Heart left ventricle (tissue), 16 donors: Measurements from ENCODE around the gene RIC3. TPM values are rescaled to one million over a fixed set of nuclear protein-coding genes. Genes with fewer than 3 reads are reported as not detected.

Experiments
- ATAC-seq, 4 donors: fragments of 200-7000 bp; cut with Tn5 transposase; one replicate each; pipeline ENCODE4 v1.9.1; 2020 to 2022; ENCODE audit warnings: moderate library complexity in 4 of 4, mild to moderate bottlenecking in 3 of 4, moderate number of reproducible peaks in 1 of 4
- DNase-seq, 5 donors: peaks; one replicate each; pipeline ENCODE4 v3.0.0-alpha.2; 2020
- H3K27ac ChIP-seq, 12 donors: fragments of 200-600 bp; sonication (generic) in 4 of 12; one replicate each; pipeline versions ENCODE4 v1.5.0 to v1.8.0; 2016 to 2022; ENCODE audit warnings: mild to moderate bottlenecking in 2 of 12
- H3K27me3 ChIP-seq, 9 donors: fragments of 200-600 bp; sonication (generic) in 2 of 9; one replicate each; pipeline versions ENCODE4 v1.5.1 to v1.8.0; 2016 to 2022; ENCODE audit warnings: mild to moderate bottlenecking in 3 of 9
- H3K36me3 ChIP-seq, 9 donors: fragments of 200-600 bp; sonication (generic) in 2 of 9; one replicate each; pipeline versions ENCODE4 v1.5.0 to v1.8.0; 2018 to 2022; ENCODE audit warnings: mild to moderate bottlenecking in 2 of 9
- H3K4me1 ChIP-seq, 12 donors: fragments of 200-600 bp; sonication (generic) in 4 of 12; one replicate each; pipeline versions ENCODE4 v1.5.0 to v1.8.0; 2016 to 2022; ENCODE audit warnings: mild to moderate bottlenecking in 3 of 12
- H3K4me3 ChIP-seq, 12 donors: fragments of 200-600 bp; sonication (generic) in 4 of 12; one replicate each; pipeline versions ENCODE4 v1.5.0 to v1.8.0; 2017 to 2022; ENCODE audit warnings: mild to moderate bottlenecking in 9 of 12, moderate library complexity in 4 of 12
- H3K9me3 ChIP-seq, 12 donors: fragments of 200-600 bp; sonication (generic) in 4 of 12; one replicate each; pipeline versions ENCODE4 v1.5.0 to v1.8.0; 2016 to 2022; ENCODE audit warnings: mild to moderate bottlenecking in 1 of 12
- POLR2A ChIP-seq, 2 donors: fragments of 450-650 bp; IDR thresholded peaks; one replicate each; pipeline ENCODE4 v1.6.1; 2017; ENCODE audit warnings: antibody characterized with exemption in 2 of 2, mild to moderate bottlenecking in 2 of 2, moderate library complexity in 2 of 2
- WGBS, 4 donors: extraction: QIAGEN DNeasy Blood & Tissue Kit in 2 of 4; methylation state at CpG; one replicate each; pipeline versions ENCODE4 v1.1.5 to v1.1.7; 2013 to 2018; 5-methylcytosine and 5-hydroxymethylcytosine counted together
- intact Hi-C, 10 donors: fragments of 100-400 bp; cut with DNase I; formaldehyde crosslinking; loops; one replicate each; pipeline versions ENCODE4 v1.11.1 to v1.14.2; 2022
- polyA plus RNA-seq, 2 donors: library from polyadenylated mRNA; stranded (reverse); fragments of 200-250 nt; gene quantifications; one replicate each; pipeline ENCODE4 v1.2.3, GENCODE V29; 2013
- total RNA-seq, 9 donors: library from RNA; depleted of rRNA in 2 of 9; stranded (reverse); fragments of >200 nt in 2 of 9; fragmentation: NEBNext Ultra II Directional in 3 of 9; extraction: Animal tissue kit (Norgen Biotek cat#: 25700) in 3 of 9; gene quantifications; one replicate each; pipeline versions ENCODE4 v1.1.0 to v1.2.4, GENCODE V29; 2016 to 2023
- TF ChIP-seq, protein P1 (sequence below), 12 donors: fragments of 200-600 bp; sonication (generic) in 4 of 12; IDR thresholded peaks; one replicate each; pipeline versions ENCODE4 v1.5.0 to v1.8.0; 2018 to 2022; ENCODE audit warnings: antibody characterized with exemption in 12 of 12, mild to moderate bottlenecking in 5 of 12
- donor health status: ischemic (EF 13 %, LVEDD 7.1; RV severe dilation, severe dysfunction).
- donor health status: healthy with polysubstance abuse.
- donor health status: DM: no; HTN: yes; CAD: no.
- donor health status: DM: no; HTN: no; CAD: no.
- donor health status: ischemic (EF 25% LVEDD 6.9; RV normal size, moderate dysfunction).
- donor health status: ischemic (EF 25% LVEDD 5.7; RV mildly dilated, moderate dysfunction).
- donor health status: healthy.
- donor health status: DM: yes; HTN: yes; CAD: no.
- donor health status: ischemic (EF 35%, LVEDD 5.7; RV mildly dilated, moderate dysfunction).
- donor health status: nonischemic (EF 11% LVEDD 7.7; RV severe dilation, severe dysfunction).
- donor health status: DM: yes; HTN: yes; CAD: no.
- donor health status: PGD.
- donor health status: ischemic (EF 29% LVEDD 5.4; RV normal size, mild dysfunction).
- donor health status: nonischemic (EF 23%, LVEDD 6.1; RV moderate dilation, normal function).

The RIC3 gene
- total and polyA plus RNA-seq, 11 donors, result 3.1 to 16.3 (median 10.0) TPM

DNA sequence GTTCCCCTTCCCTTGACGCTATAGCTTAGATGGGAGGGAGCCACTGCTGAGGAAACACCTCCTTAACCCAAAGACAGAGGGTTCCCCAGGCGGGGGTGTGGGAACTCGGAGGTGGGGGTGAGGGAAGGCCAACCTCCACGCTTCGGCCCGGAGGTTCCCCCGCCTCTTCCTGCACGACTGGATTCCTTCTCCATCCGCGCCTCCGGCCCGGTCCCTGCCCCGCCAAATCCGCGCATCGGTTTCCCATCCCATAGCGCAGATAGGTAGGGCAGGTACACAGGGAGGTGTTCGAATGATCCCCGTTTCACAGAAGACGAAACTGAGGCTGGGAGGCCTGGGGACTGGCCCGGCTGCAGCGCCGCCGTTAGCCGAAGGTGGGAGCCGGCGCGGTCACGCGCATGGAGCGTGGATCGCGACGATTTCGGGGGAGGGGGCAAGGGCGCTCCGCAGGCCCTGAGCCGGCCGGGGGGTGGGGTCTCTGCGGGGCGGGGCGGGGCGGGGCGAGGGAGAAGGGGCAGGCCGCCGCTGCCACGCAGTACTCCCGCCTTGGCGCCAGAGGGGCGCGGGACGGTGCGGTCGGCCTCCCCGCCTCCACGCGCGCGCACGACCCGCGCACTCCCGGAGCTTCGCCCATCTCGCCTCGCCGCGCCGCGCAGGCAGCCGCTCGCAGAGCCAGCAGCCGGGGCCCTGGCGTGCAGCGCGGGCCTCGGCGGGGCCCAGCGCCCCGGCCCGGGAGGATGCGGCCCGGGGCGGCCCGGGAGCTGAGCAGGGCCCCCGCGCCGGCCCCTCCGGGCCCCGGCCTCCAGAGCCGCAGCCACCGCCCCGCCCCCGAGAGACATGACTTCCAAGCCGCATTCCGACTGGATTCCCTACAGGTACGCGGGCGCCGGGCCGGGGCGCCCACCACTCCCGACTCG, 87.9 kb downstream of the RIC3 start, which contains the start of gene TUB:
TSS of gene TUB (plus strand) at position 538 of the 917 bp plus-strand sequence. CDS start at position 838, 300 bp downstream.
- intact Hi-C loops, result no loop called here
- no peaks in the 10 kb centered on the region for H3K36me3 ChIP-seq
- no peaks in the 10 kb centered on the region for H3K9me3 ChIP-seq
- H3K4me3 ChIP-seq, result peak within 1 kb of the TSS; percentile 49 to 76 (median 61)
- WGBS, 4 donors, result 1% methylated on average over 45 to 103 of the region's 104 CpGs
- peak in 1 of 5 donors; percentile 65 for DNase-seq
- peaks cover 0 to 10% (median 0%) of the 10 kb centered on the region in 9 donors for H3K27me3 ChIP-seq
- ATAC-seq, result peak in 2 of 4 donors; percentile 44 to 47
- H3K4me1 ChIP-seq, result peaks cover 1 to 52% (median 34%) of the 10 kb centered on the region in 12 donors
- H3K27ac ChIP-seq, result peak within 1 kb of the TSS in 6 of 12 donors; percentile 43 to 64 (median 50)
- TF ChIP-seq POLR2A (IDR thresholded peaks at IDR 0.05), result no peak
- TF ChIP-seq, protein P1, sequence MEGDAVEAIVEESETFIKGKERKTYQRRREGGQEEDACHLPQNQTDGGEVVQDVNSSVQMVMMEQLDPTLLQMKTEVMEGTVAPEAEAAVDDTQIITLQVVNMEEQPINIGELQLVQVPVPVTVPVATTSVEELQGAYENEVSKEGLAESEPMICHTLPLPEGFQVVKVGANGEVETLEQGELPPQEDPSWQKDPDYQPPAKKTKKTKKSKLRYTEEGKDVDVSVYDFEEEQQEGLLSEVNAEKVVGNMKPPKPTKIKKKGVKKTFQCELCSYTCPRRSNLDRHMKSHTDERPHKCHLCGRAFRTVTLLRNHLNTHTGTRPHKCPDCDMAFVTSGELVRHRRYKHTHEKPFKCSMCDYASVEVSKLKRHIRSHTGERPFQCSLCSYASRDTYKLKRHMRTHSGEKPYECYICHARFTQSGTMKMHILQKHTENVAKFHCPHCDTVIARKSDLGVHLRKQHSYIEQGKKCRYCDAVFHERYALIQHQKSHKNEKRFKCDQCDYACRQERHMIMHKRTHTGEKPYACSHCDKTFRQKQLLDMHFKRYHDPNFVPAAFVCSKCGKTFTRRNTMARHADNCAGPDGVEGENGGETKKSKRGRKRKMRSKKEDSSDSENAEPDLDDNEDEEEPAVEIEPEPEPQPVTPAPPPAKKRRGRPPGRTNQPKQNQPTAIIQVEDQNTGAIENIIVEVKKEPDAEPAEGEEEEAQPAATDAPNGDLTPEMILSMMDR (IDR thresholded peaks at IDR 0.05), result no peak

DNA sequence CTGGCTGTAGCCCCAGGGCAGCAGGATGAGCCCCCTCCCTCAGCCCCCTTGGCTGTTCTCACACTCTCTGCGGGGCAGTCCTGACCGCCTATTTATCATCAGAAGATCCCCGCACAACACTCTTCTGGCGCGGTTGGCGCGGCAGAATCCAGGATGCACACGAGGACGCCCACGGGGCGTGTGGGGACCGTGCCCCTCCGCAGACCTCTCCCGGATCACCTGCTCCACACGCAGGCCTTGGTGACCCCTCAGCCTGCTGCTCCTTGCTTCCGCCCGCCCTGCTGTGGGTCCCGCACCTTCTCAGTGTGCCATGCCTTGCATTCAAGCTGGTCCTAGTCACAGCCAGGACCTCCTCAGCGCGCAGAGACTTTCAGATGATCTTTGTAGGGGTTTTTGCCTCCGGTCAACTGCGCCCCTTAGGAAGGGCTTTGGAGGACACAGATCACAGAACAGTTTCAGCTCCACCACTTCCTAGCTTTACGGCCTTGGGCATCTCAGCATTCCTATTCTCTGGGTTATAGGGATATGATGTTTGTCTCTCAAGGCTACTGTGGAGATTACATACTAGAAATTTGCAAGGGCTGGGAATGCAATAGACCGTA, 88.7 kb downstream of the RIC3 start:
- peak overlapping the region in 3 of 12 donors; percentile 24 to 62 (median 53) for H3K27ac ChIP-seq
- peaks cover 0 to 10% (median 0%) of the 10 kb centered on the region in 9 donors for H3K27me3 ChIP-seq
- WGBS, 4 donors, result 88 to 89% (median 88%) methylated on average over 24 of the region's 24 CpGs
- intact Hi-C loops, result no loop called here
- peak overlapping the region in 11 of 12 donors; percentile 37 to 76 (median 63) for H3K4me3 ChIP-seq
- no peaks in the 10 kb centered on the region for H3K36me3 ChIP-seq
- ATAC-seq, result no peak
- H3K4me1 ChIP-seq, result peaks cover 0 to 45% (median 28%) of the 10 kb centered on the region in 12 donors
- peak in 1 of 5 donors; percentile 48 for DNase-seq
- TF ChIP-seq, protein P1 (IDR thresholded peaks at IDR 0.05), result no peak
- no peak for TF ChIP-seq POLR2A (IDR thresholded peaks at IDR 0.05)
- no peaks in the 10 kb centered on the region for H3K9me3 ChIP-seq

DNA sequence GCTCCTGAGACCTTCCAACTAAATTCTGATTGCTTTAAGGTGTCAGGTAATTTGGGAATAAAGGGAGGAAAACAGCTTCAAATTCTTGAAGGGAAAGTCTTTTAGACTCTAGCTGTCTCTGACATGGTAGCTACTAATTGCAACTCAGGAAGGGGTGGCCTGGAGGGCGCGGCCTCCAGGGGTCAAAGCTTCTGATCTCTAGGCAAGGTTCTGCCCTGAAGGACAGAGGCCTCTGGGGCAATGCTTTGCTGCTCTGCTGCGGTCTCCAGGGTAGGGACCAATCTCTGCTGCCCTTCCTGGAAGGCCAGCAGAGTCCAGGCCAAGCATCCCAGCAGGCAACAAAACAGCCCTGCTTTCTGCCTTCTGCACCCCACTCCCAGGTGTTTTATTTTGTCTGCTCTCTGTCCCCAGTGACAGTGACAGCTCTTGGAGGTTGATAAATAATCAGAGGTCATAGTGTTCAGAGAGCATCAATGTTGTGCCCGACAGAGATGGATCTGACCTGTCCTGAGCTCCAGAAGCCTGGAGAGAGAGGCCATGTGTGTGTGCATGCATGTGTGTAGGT, 89.6 kb downstream of the RIC3 start:
- H3K9me3 ChIP-seq, result no peaks in the 10 kb centered on the region
- no peaks in the 10 kb centered on the region for H3K36me3 ChIP-seq
- ATAC-seq (no peak), DNase-seq (peak in 2 of 5 donors; percentile 0 to 22)
- intact Hi-C loops, result no loop called here
- WGBS, 4 donors, result 93 to 97% (median 94%) methylated on average over 4 of the region's 4 CpGs
- TF ChIP-seq, protein P1 (IDR thresholded peaks at IDR 0.05), result no peak
- TF ChIP-seq POLR2A (IDR thresholded peaks at IDR 0.05), result no peak
- H3K4me3 ChIP-seq, result no peak overlapping the region
- peaks cover 0 to 10% (median 0%) of the 10 kb centered on the region in 9 donors for H3K27me3 ChIP-seq
- peaks cover 0 to 35% (median 23%) of the 10 kb centered on the region in 12 donors for H3K4me1 ChIP-seq
- H3K27ac ChIP-seq, result no peak overlapping the region
